ENCODE measurements around the gene RHOT2. TPM values are rescaled to one million over a fixed set of nuclear protein-coding genes. Genes with fewer than 3 reads are reported as not detected.

RHOT2 gene
- total and polyA plus RNA-seq, 9 of the 15 experiments (the other 6 are each of a cell fraction or from before 2014, with no cell fraction given) = 5.0 to 373 (median 112) TPM

- TF ChIP-seq, protein P1, sequence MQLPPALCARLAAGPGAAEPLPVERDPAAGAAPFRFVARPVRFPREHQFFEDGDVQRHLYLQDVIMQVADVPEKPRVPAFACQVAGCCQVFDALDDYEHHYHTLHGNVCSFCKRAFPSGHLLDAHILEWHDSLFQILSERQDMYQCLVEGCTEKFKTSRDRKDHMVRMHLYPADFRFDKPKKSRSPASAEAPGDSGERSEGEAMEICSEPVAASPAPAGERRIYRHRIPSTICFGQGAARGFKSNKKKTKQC (CRISPR knock-in tag; IDR thresholded peaks at IDR 0.05) = 0 out of 2 replicates have a peak, but pooled peaks have one; percentile 53
- TF ChIP-seq SMAD3 (CRISPR knock-in tag; conservative IDR thresholded peaks at IDR 0.05) = no peak
- no peak for TF ChIP-seq ZNF696 (CRISPR knock-in tag; conservative IDR thresholded peaks at IDR 0.05)
- no peak for TF ChIP-seq MAX (CRISPR knock-in tag; IDR thresholded peaks at IDR 0.05)
- peak; percentile 75 for TF ChIP-seq SAFB (IDR thresholded peaks at IDR 0.05; ENCODE audit: borderline replicate concordance, low read depth, low read length)
- no peak for TF ChIP-seq KAT8 (IDR thresholded peaks at IDR 0.05; ENCODE audit: low read depth)
- TF ChIP-seq BHLHE40 (IDR thresholded peaks at IDR 0.05; ENCODE audit: low read length) = peak; percentile 39; the same call in 1 of the 2 replicates
- TF ChIP-seq MNT (conservative IDR thresholded peaks at IDR 0.05) = no peak
These were observed 37.6 kb upstream of the RHOT2 start (continued) for GRCh38 chr16:630249-630814.

All from K562 (cell line).